ENCODE data around the gene GTF3C5.
A peak's percentile ranks its signal among the peaks of the same experiment; 100 is the strongest.
"Not testable (repeated sequence)": the region's sequence is repeated elsewhere in the genome, so short reads cannot be mapped to it uniquely, and the experiment has no call there.

GTF3C5 gene

DNA sequence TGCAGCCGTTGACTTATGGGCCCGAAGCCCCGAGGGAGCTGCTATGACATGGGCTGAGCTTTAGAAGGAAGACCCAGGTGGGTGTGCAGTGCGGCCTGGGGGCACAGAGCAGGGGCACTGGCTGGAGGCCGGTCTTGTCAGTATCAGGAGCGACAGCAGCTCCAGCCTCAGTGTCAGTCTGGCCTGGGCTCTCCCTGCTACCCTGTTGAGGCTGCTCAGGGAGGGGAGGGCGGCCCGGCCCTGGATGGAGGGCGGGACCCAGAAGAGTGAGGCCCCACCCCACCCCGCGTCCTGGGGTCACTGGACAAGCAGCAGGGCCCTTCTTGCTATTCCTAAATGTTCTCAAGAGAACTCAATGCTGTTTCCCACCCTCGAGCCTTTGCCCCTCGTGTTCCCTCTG, 34.3 kb upstream of the GTF3C5 start:
- no peak for DNase-seq

DNA sequence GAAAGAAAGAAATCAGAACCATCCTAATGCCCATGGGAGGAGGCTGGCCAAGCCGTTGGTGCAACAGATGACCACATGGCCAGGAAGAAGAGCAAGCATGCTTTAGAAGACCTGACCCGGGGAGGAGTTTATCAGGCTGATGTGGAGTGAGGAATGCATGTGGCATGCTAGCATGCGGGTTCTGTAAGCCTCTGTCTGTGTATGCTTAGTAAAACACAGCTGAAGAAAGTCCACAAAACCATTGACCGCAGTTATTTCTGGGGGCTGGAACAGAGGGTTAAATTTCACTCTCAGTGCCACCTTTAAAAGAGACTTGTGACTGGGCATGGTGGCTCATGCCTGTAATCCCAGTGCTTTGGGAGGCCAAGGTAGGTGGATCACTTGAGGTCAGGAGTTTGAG, 33.2 kb upstream of the GTF3C5 start:
- DNase-seq: no peak

GRCh38 chr9:132998221-132998620, 32.6 kb upstream of the GTF3C5 start:
- DNase-seq: not testable (repeated sequence)

DNA sequence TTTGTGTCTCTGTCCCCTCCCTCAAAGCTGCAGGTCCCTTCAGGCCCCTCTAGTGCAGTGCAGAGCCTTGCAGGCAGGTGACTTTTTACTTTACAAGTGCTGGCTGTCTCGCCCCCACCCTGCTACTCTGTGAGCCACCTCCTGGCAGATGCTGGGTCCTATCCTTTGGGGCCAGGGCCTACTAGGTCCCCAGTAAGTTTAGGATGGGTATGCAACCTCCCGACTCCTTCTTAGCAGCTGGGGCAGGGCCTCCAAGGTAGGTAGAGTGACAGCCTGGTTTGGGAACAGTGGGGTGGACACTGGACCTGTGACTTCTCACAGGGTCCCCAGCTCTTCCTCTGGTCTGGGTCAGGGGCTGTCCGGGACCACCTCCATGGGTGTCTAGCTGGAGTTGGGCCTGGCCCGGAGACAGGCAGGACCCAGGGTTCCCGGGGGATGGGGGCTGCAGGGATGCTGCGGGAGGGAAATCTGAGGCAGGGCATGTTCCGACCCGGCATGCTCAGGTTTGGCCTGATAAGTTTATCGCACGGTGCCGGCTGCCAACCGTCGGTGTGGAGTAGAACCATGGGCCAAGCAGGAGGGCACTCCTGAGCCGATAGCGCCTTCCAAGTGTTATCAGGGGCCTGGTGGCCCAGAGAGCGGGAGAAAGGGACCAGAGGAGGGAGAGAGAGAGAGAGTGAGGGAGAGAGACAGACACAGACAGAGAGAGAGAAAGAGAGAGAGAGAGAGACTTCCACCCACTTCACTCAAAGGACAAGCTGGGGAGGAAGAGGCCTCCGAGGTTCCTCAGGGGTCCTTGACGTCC, 31.8 kb upstream of the GTF3C5 start:
- no peak for DNase-seq

GRCh38 chr9:133002147-133003070, 28.4 kb upstream of the GTF3C5 start:
- peak; percentile 45 for DNase-seq

GRCh38 chr9:133003071-133003461, 27.7 kb upstream of the GTF3C5 start:
- DNase-seq: no peak

DNA sequence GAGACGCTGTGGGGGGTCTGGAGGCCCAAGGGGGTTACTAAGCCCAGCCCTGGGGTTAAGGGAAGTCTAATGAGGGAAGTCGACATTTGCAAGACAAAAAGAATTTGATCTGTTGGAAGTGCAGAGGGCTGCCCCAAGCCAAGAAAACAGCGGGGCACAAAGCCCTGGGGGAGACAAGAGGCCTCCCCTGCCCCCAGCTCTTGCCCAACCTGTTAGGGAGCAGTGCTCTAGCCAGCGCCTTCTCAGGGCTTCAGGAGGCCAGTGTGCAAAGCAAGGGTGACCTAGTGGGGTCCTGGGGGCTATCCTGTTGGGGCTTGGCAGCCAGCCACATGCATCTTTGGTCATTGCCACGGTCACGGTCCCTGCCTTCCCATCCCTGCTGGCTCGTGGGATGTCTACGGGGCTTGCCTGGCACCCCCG, 27.1 kb upstream of the GTF3C5 start:
- no peak for DNase-seq

- no peak for DNase-seq
These were observed 26.5 kb upstream of the GTF3C5 start for GRCh38 chr9:133004091-133004998.

- no peak for DNase-seq
These were observed 25.6 kb upstream of the GTF3C5 start for GRCh38 chr9:133004999-133005760.

DNA sequence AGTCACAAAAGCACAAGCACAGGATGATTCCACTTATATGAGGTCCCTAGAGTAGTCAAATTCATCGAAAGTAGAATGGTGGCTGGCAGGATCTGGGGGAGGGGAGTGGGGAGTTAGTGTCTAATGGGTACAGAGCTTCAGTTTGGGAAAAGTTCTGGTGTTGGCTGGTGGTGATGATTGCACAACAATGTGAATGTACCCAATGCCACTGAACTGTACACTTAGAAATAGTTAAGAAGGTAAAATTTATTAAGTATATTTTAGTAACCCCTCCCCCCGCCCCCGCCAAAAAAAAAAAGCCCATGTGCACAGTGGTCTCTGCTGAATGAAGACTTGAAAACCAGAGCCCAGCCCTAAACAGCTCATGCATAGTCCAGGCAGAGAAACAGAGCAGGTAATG, 24.8 kb upstream of the GTF3C5 start:
- no peak for DNase-seq

DNA sequence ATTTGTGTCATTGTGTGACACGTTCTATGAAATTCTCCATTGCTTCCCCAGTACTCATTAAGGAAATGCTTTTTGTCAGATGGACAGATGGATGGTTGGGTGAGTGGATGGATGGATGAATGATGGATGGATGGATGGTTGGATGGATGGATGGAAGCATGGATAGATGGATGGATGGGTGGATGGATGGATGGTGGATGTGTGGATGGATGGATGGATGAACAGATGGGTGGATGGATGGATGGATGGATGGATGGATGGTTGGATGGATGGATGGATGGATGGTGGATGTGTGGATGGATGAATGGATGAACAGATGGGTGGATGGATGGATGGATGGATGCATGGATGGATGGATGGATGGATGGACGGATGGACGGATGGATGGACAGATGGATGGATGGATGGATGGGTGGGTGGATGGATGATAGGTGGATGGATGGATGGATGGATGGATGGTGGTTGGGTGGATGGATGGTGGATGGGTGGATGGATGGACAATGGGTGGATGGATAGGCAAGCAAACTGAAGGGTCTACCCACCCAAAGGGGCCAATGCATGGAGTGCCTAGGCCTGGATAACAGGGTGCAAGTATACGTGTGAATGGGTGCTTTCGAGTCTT, 24.0 kb upstream of the GTF3C5 start:
- DNase-seq: no peak

DNA sequence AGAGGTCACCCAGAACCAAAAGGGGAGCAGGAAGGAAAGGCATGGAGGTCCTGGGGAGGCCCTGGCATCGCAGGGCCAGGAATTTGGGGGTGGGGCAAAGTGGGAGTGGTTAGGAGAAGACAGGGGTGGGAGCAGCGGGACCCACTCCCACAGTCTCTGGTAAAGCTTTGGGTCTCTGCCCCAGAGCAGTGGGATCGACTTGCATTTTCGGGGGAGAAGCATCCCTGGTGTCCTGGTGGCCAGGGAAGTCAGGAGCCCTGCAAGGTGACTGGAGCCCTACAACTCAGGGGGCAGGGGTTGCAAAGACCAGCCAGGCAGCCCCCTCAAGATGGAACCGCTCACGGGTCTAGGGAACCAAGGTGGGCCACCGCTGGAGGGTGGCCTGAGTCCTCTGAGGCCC, 22.4 kb upstream of the GTF3C5 start:
- DNase-seq: no peak

DNA sequence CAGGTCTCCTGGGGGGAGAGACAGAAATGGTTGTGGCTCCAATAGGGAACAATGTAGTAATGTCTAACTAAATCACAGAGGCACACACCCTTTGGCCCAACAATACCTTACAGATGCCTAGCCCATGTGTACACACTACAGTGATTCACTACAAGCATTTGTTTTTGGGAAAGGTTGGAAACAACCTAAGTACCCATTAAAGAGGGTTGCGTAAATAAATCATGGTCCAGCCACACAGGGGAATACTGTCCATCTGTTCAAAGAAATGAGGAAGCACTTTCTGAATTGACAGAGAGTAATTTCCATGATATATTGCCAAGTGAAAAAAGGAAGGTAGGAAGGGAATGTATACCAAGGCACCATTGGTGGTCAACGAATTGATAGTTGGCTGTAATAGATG, 22.0 kb upstream of the GTF3C5 start:
- DNase-seq: no peak

GRCh38 chr9:133009906-133010582, 20.8 kb upstream of the GTF3C5 start:
- DNase-seq: no peak

GRCh38 chr9:133014696-133015095, 16.1 kb upstream of the GTF3C5 start:
- DNase-seq: no peak

DNA sequence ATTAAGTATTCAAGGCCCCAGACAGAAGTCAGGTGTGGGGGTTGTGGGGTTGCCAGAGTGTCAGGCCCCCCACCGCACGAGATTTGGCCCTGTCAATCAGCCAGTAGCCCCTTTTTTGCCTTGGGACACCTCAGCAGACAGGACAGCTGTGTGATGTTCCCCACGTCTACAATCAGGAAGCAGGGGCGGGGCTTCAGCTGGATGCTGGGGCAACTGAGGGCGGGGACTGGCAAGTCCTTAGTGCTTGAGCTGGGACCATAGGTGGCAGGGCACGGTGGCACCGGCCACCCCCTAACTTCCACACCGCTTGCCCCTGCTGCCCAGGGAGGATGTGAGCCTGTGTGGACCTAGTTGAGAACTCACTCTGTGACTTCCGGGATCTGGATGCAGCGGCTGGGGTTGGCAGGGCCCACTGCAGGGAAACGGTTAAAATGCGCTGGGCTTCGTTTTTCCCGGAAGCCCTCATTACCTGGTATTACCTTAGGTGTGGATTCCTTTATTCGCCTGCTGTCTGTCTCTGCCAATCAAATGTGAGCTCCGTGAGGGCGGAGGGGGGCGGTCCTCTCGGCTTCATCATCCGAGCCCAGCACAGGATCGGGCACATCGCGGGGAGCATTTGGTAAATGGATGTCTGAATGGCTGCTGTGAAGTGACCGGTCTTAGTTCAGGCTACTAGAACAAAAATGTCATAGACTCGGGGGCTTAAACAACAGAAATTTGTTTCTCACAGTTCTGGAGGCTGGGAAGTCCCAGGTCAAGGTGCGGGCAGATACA, 7.5 kb upstream of the GTF3C5 start:
- no peak for DNase-seq

GRCh38 chr9:133026426-133026825, 4.4 kb upstream of the GTF3C5 start:
- DNase-seq: no peak

DNA sequence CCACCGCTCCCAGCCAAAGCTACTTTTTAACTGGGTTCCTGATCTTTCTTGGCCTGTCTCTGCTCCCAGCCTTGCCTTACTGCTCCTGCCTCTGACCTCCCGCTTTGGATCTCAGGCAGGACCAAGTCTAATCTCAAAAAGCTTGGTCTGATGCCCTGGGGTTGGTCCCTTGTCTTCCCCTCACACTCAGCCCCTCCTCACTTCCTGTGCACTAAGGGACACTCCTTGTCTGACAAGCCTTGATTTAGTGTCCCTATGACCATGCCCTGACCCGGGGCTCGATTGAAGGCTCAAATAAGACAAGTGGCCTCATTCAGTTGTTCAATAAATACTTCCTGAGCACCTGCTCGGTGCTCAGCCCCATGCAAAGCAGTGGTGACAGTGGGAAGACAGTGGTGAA, 3.7 kb upstream of the GTF3C5 start:
- no peak for DNase-seq

GRCh38 chr9:133028221-133028620, 2.6 kb upstream of the GTF3C5 start:
- no peak for DNase-seq

DNA sequence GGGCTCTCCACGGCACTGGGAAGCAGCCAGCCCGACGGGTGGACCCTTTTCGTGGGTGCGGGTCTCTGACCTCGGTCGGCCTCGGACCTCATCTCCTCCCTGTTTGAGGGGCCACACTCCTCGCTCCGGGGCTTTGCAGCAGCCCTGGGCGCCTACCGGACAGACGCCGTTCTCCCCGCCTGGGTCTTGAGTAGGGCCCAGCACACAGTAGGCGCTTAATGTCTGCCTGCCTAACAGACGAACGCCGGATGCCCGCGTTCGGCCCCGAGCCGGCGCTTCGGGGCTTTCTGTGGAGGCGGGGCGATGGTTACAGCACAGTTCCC, 842 bp upstream of the GTF3C5 start:
- no peak for DNase-seq

DNA sequence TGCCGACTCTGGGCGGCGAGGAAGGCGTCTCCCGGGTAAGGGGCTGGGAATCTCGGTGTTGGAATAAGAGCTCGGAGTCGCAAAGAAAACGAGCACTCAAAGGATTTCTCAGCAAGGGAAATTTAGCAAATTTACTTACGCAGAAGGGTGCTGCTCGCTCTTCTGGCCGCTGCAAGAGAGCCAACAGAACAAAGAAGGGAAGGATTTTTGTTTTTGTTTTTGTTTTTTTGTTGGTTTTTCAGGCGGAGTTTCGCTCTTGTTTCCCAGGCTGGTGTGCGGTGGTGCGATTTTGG, 279 bp downstream of the GTF3C5 start:
- no peak for DNase-seq
